HG02798 (cell line): ENCODE results near the gene SPTBN1.
A peak's percentile ranks its signal among the peaks of the same experiment; 100 is the strongest.

Experiments
- ATAC-seq: cut with Tn5 transposase; IDR thresholded peaks from one replicate; pipeline ENCODE4 v1.9.1; 2021; ENCODE audit warnings: mild to moderate bottlenecking; ENCODE audit not compliant: unreplicated experiment, poor library complexity

Gene SPTBN1

GRCh38 chr2:54546518-54546917 lies 90.4 kb downstream of the SPTBN1 start:
- no peak for ATAC-seq

GRCh38 chr2:54546923-54547720 lies 91.0 kb downstream of the SPTBN1 start:
- peak; percentile 52 for ATAC-seq

GRCh38 chr2:54549430-54549829 lies 93.3 kb downstream of the SPTBN1 start:
- no peak for ATAC-seq

- no peak for ATAC-seq
These were observed 93.9 kb downstream of the SPTBN1 start for GRCh38 chr2:54549917-54550518.

- no peak for ATAC-seq
These were observed 94.4 kb downstream of the SPTBN1 start for GRCh38 chr2:54550547-54550946.

- ATAC-seq, result peak; percentile 77
These were observed 95.1 kb downstream of the SPTBN1 start for GRCh38 chr2:54551123-54551756.

GRCh38 chr2:54553075-54553474 lies 96.9 kb downstream of the SPTBN1 start:
- no peak for ATAC-seq

- no peak for ATAC-seq
These were observed 97.6 kb downstream of the SPTBN1 start for GRCh38 chr2:54553775-54554174.

GRCh38 chr2:54555318-54555837 lies 99.3 kb downstream of the SPTBN1 start:
- ATAC-seq, result no peak

- ATAC-seq, result no peak
These were observed 100.5 kb downstream of the SPTBN1 start for GRCh38 chr2:54556621-54557121.

- no peak for ATAC-seq
These were observed 101.1 kb downstream of the SPTBN1 start for GRCh38 chr2:54557211-54557600.

- ATAC-seq, result peak; percentile 52
These were observed 101.6 kb downstream of the SPTBN1 start for GRCh38 chr2:54557601-54558187.

- ATAC-seq, result peak; percentile 57
These were observed 102.3 kb downstream of the SPTBN1 start for GRCh38 chr2:54558188-54559005.

GRCh38 chr2:54559006-54559445 lies 102.9 kb downstream of the SPTBN1 start:
- ATAC-seq, result no peak

GRCh38 chr2:54559593-54560145 lies 103.5 kb downstream of the SPTBN1 start:
- ATAC-seq, result no peak

- ATAC-seq, result peak; percentile 47
These were observed 104.2 kb downstream of the SPTBN1 start for GRCh38 chr2:54560146-54560881.

GRCh38 chr2:54561010-54561409 lies 104.9 kb downstream of the SPTBN1 start:
- ATAC-seq, result no peak

- ATAC-seq, result no peak
These were observed 108.3 kb downstream of the SPTBN1 start for GRCh38 chr2:54564439-54564838.

- no peak for ATAC-seq
These were observed 109.4 kb downstream of the SPTBN1 start for GRCh38 chr2:54565551-54565950.
